ENCODE measurements around the gene TEX14. TPM values are rescaled to one million over a fixed set of nuclear protein-coding genes. Genes with fewer than 3 reads are reported as not detected.

The TEX14 gene, protein sequence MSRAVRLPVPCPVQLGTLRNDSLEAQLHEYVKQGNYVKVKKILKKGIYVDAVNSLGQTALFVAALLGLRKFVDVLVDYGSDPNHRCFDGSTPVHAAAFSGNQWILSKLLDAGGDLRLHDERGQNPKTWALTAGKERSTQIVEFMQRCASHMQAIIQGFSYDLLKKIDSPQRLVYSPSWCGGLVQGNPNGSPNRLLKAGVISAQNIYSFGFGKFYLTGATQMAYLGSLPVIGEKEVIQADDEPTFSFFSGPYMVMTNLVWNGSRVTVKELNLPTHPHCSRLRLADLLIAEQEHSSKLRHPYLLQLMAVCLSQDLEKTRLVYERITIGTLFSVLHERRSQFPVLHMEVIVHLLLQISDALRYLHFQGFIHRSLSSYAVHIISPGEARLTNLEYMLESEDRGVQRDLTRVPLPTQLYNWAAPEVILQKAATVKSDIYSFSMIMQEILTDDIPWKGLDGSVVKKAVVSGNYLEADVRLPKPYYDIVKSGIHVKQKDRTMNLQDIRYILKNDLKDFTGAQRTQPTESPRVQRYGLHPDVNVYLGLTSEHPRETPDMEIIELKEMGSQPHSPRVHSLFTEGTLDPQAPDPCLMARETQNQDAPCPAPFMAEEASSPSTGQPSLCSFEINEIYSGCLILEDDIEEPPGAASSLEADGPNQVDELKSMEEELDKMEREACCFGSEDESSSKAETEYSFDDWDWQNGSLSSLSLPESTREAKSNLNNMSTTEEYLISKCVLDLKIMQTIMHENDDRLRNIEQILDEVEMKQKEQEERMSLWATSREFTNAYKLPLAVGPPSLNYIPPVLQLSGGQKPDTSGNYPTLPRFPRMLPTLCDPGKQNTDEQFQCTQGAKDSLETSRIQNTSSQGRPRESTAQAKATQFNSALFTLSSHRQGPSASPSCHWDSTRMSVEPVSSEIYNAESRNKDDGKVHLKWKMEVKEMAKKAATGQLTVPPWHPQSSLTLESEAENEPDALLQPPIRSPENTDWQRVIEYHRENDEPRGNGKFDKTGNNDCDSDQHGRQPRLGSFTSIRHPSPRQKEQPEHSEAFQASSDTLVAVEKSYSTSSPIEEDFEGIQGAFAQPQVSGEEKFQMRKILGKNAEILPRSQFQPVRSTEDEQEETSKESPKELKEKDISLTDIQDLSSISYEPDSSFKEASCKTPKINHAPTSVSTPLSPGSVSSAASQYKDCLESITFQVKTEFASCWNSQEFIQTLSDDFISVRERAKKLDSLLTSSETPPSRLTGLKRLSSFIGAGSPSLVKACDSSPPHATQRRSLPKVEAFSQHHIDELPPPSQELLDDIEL (N-terminal part only)
- 1 to 10 TPM in 1 of 4 donors, under 1 TPM in 2, not detected in 1; 0.13 to 3.5 (median 0.14) TPM for total RNA-seq
- under 1 TPM; 0.05 to 0.09 (median 0.06) TPM for polyA plus RNA-seq
- long read RNA-seq, donor 1: 0 reads
- long read RNA-seq, donor 2: 0 reads

GRCh38 chr17:58691701-58692238, at the start of gene TEX14:
Gene TEX14, minus strand, starts transcription at chr17:58692045. Its CDS starts 40,044 bp downstream, at chr17:58652001.
- ATAC-seq: peak in 1 of 4 donors; percentile 10
- peak in 1 of 2 donors; percentile 20 for DNase-seq
- Histone ChIP-seq H3K36me3 (ENCODE audit: insufficient read depth in 1 of 2, low read depth in 1 of 2) (peaks cover 0 to 6% of the 10 kb centered on the region in 2 donors), H3K4me3 (peak within 1 kb of the TSS; percentile 78), H3K4me1 (peaks cover 12% of the 10 kb centered on the region), H3K27ac (peak within 1 kb of the TSS; percentile 81), H3K9me3 (no peaks in the 10 kb centered on the region), H3K27me3 (ENCODE audit: insufficient read depth in 3 of 3, low read length in 2 of 3) (no peaks in the 10 kb centered on the region)
- intact Hi-C loops (cut with DNase I): loop anchor here (5.0 to 10.0 kb wide), 2 partner anchors 167 to 174 kb away; no protein-coding TSS in a partner anchor
- WGBS, 3 donors: 81 to 94% (median 85%) methylated on average over 14 to 19 of the region's 19 CpGs
- TF ChIP-seq CTCF (IDR thresholded peaks at IDR 0.05): no peak

DNA sequence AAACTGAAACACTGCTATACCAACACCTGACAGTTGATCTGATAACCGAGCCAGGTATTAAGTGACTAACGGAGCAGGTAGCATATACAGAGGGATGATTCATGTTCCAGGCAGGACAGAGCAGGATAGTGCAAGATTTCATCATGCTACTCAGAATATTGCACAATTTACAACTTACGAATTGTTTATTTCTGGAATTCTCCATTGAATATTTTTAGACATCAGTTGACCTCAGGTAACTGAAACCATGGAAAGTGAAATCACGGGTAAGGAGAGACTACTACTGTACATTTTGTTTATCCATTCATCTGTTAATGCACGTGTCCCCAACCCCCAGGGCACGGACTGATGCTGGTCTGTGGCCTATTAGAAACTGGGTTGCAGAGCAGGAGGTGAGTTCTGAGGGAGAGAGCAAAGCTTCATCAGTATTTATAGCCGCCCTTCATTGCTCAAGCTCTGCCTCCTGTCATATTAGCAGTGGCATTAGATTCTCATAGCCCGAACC, 49.3 kb upstream of the TEX14 start:
- TF ChIP-seq CTCF (IDR thresholded peaks at IDR 0.05): no peak
- no peak overlapping the region for H3K4me3 ChIP-seq
- DNase-seq (no peak), ATAC-seq (peak in 3 of 4 donors; percentile 50 to 73 (median 65))
- no peaks in the 10 kb centered on the region for H3K4me1 ChIP-seq
- H3K9me3 ChIP-seq: no peaks in the 10 kb centered on the region
- 84 to 89% (median 87%) methylated on average over 8 of the region's 8 CpGs for WGBS, 3 donors
- H3K36me3 ChIP-seq (ENCODE audit: insufficient read depth in 1 of 2, low read depth in 1 of 2): no peaks in the 10 kb centered on the region
- no peak overlapping the region for H3K27ac ChIP-seq
- no peaks in the 10 kb centered on the region for H3K27me3 ChIP-seq (ENCODE audit: insufficient read depth in 3 of 3, low read length in 2 of 3)
- intact Hi-C loops (cut with DNase I): no loop called here

DNA sequence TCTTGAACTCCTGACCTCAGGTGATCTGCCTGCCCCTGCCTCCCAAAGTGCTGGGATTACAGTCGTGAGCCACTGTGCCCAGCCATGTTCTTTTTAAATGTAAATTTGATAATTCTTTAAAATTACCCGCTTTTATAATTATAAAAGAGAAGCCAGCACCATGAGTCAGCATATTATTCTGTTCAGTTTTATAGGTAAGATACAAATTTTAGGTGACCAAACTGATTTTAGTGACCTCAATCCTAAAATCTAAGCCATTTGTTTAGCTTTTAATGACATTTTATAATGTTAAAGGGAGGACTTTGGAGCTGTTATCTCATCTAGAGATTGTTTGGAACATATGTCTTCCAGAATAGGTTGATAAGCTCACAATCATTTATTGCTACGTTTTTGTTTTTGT, 43.0 kb upstream of the TEX14 start:
- 87 to 90% (median 89%) methylated on average over 3 of the region's 3 CpGs for WGBS, 3 donors
- TF ChIP-seq CTCF (IDR thresholded peaks at IDR 0.05): no peak
- no peak for DNase-seq
- Histone ChIP-seq H3K36me3 (ENCODE audit: insufficient read depth in 1 of 2, low read depth in 1 of 2) (peaks cover 0 to 18% of the 10 kb centered on the region in 2 donors), H3K27ac (no peak overlapping the region), H3K9me3 (no peaks in the 10 kb centered on the region), H3K27me3 (ENCODE audit: insufficient read depth in 3 of 3, low read length in 2 of 3) (no peaks in the 10 kb centered on the region), H3K4me3 (no peak overlapping the region), H3K4me1 (no peaks in the 10 kb centered on the region)
- ATAC-seq: no peak
- intact Hi-C loops (cut with DNase I): no loop called here

GRCh38 chr17:58734040-58734439, 42.2 kb upstream of the TEX14 start:
- no peak for DNase-seq
- 91 to 95% (median 94%) methylated on average over 3 of the region's 3 CpGs for WGBS, 3 donors
- TF ChIP-seq CTCF (IDR thresholded peaks at IDR 0.05): no peak
- Histone ChIP-seq H3K27me3 (ENCODE audit: insufficient read depth in 3 of 3, low read length in 2 of 3) (no peaks in the 10 kb centered on the region), H3K27ac (no peak overlapping the region), H3K36me3 (ENCODE audit: insufficient read depth in 1 of 2, low read depth in 1 of 2) (peaks cover 0 to 18% of the 10 kb centered on the region in 2 donors), H3K4me3 (no peak overlapping the region), H3K4me1 (no peaks in the 10 kb centered on the region), H3K9me3 (no peaks in the 10 kb centered on the region)
- intact Hi-C loops (cut with DNase I): no loop called here
- ATAC-seq: no peak
